ENCODE measurements around the gene LCMT1.
A peak's percentile ranks its signal among the peaks of the same experiment; 100 is the strongest.

DNA sequence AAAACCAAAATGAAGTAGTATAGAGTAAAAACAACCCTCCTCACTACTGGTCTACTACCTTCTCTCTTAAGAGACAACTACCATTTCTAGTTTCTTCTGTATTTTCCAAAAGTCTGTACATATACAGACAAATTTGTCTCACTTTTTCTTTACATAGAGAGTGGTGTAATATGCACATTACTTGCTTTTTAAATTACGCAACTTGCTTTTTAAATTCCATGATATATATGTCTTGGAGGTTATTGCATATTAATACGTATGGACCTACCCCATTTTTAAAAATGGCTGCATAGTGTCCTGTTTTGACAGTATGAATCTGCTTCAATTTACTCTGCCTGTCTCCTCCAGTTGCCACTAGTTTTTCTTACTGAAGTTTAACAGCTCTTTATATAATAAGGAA, 62.7 kb downstream of the LCMT1 start:
- TF ChIP-seq, protein P1, sequence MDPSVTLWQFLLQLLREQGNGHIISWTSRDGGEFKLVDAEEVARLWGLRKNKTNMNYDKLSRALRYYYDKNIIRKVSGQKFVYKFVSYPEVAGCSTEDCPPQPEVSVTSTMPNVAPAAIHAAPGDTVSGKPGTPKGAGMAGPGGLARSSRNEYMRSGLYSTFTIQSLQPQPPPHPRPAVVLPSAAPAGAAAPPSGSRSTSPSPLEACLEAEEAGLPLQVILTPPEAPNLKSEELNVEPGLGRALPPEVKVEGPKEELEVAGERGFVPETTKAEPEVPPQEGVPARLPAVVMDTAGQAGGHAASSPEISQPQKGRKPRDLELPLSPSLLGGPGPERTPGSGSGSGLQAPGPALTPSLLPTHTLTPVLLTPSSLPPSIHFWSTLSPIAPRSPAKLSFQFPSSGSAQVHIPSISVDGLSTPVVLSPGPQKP (IDR thresholded peaks at IDR 0.05; ENCODE audit: borderline replicate concordance, low read depth, low read length) = no peak
- TF ChIP-seq, protein P2, sequence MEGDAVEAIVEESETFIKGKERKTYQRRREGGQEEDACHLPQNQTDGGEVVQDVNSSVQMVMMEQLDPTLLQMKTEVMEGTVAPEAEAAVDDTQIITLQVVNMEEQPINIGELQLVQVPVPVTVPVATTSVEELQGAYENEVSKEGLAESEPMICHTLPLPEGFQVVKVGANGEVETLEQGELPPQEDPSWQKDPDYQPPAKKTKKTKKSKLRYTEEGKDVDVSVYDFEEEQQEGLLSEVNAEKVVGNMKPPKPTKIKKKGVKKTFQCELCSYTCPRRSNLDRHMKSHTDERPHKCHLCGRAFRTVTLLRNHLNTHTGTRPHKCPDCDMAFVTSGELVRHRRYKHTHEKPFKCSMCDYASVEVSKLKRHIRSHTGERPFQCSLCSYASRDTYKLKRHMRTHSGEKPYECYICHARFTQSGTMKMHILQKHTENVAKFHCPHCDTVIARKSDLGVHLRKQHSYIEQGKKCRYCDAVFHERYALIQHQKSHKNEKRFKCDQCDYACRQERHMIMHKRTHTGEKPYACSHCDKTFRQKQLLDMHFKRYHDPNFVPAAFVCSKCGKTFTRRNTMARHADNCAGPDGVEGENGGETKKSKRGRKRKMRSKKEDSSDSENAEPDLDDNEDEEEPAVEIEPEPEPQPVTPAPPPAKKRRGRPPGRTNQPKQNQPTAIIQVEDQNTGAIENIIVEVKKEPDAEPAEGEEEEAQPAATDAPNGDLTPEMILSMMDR (conservative IDR thresholded peaks at IDR 0.05; ENCODE audit: low read depth, low read length) = no peak
- TF ChIP-seq POLR2A (IDR thresholded peaks at IDR 0.05; ENCODE audit: low read depth, low read length) = no peak
- TF ChIP-seq MXI1 (IDR thresholded peaks at IDR 0.05; ENCODE audit: borderline replicate concordance, low read depth, low read length) = no peak
- TF ChIP-seq, protein P3, sequence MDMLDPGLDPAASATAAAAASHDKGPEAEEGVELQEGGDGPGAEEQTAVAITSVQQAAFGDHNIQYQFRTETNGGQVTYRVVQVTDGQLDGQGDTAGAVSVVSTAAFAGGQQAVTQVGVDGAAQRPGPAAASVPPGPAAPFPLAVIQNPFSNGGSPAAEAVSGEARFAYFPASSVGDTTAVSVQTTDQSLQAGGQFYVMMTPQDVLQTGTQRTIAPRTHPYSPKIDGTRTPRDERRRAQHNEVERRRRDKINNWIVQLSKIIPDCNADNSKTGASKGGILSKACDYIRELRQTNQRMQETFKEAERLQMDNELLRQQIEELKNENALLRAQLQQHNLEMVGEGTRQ (IDR thresholded peaks at IDR 0.05; ENCODE audit: low read depth, low read length) = no peak
- peak; percentile 58 for TF ChIP-seq CEBPB (IDR thresholded peaks at IDR 0.05; ENCODE audit: low read depth, low read length)
- TF ChIP-seq BHLHE40 (IDR thresholded peaks at IDR 0.05; ENCODE audit: low read depth, low read length) = no peak
- TF ChIP-seq RAD21 (IDR thresholded peaks at IDR 0.05; ENCODE audit: low read length) = no peak
- no peak for TF ChIP-seq SMC3 (IDR thresholded peaks at IDR 0.05; ENCODE audit: low read depth, low read length)
- TF ChIP-seq FOS (IDR thresholded peaks at IDR 0.05; ENCODE audit: low read depth, low read length) = no peak
- TF ChIP-seq RCOR1 (IDR thresholded peaks at IDR 0.05; ENCODE audit: insufficient replicate concordance, low read length) = no peak
- TF ChIP-seq RFX5 (IDR thresholded peaks at IDR 0.05; ENCODE audit: low read depth, low read length) = no peak
- no peak for TF ChIP-seq NFE2L2 (IDR thresholded peaks at IDR 0.05; ENCODE audit: low read depth, low read length)

All from IMR-90 (cell line).